HG03135 (cell line): ENCODE results near the gene BHLHA9.
"Not testable (repeated sequence)": the region's sequence is repeated elsewhere in the genome, so short reads cannot be mapped to it uniquely, and the experiment has no call there.

ENCODE experiments used
- ATAC-seq: cut with Tn5 transposase; IDR thresholded peaks from one replicate; pipeline ENCODE4 v1.9.1; 2021; ENCODE audit warnings: mild to moderate bottlenecking, moderate library complexity; ENCODE audit not compliant: unreplicated experiment

The BHLHA9 gene

GRCh38 chr17:1270210-1271029 lies at the start of gene BHLHA9:
Gene BHLHA9 (plus strand): TSS chr17:1270444. CDS start chr17:1270564, 120 bp downstream.
- no peak for ATAC-seq

GRCh38 chr17:1221209-1221608 lies 49.0 kb upstream of the BHLHA9 start:
- ATAC-seq: no peak

- no peak for ATAC-seq
These were observed 47.9 kb upstream of the BHLHA9 start for GRCh38 chr17:1222321-1222720.

- ATAC-seq: no peak
These were observed 46.6 kb upstream of the BHLHA9 start for GRCh38 chr17:1223662-1224061.

GRCh38 chr17:1224330-1224729 lies 45.9 kb upstream of the BHLHA9 start:
- no peak for ATAC-seq

- ATAC-seq: no peak
These were observed 43.9 kb upstream of the BHLHA9 start for GRCh38 chr17:1226308-1226707.

GRCh38 chr17:1227365-1227764 lies 42.9 kb upstream of the BHLHA9 start:
- no peak for ATAC-seq

GRCh38 chr17:1227917-1228780 lies 42.1 kb upstream of the BHLHA9 start:
- ATAC-seq: peak; percentile 49

- ATAC-seq: peak; percentile 18
These were observed 41.4 kb upstream of the BHLHA9 start for GRCh38 chr17:1228781-1229348.

- peak; percentile 42 for ATAC-seq
These were observed 40.8 kb upstream of the BHLHA9 start for GRCh38 chr17:1229349-1229899.

- no peak for ATAC-seq
These were observed 40.2 kb upstream of the BHLHA9 start for GRCh38 chr17:1229900-1230501.

GRCh38 chr17:1231456-1231855 lies 38.8 kb upstream of the BHLHA9 start:
- ATAC-seq: no peak

- no peak for ATAC-seq
These were observed 37.9 kb upstream of the BHLHA9 start for GRCh38 chr17:1232331-1232730.

GRCh38 chr17:1232786-1233185 lies 37.5 kb upstream of the BHLHA9 start:
- ATAC-seq: no peak

- ATAC-seq: no peak
These were observed 35.8 kb upstream of the BHLHA9 start for GRCh38 chr17:1234455-1234854.

GRCh38 chr17:1237471-1237870 lies 32.8 kb upstream of the BHLHA9 start:
- ATAC-seq: no peak

GRCh38 chr17:1239210-1239609 lies 31.0 kb upstream of the BHLHA9 start:
- ATAC-seq: no peak

- ATAC-seq: not testable (repeated sequence)
These were observed 29.8 kb upstream of the BHLHA9 start for GRCh38 chr17:1240426-1240825.

- ATAC-seq: no peak
These were observed 28.3 kb upstream of the BHLHA9 start for GRCh38 chr17:1241929-1242328.

GRCh38 chr17:1244606-1245012 lies 25.6 kb upstream of the BHLHA9 start:
- ATAC-seq: no peak
